Measurements from ENCODE around the gene NPAS3. TPM values are rescaled to one million over a fixed set of nuclear protein-coding genes. Genes with fewer than 3 reads are reported as not detected.

NPAS3 gene
- polyA plus RNA-seq, 2 of the 4 experiments (the other 2 are of a cell fraction), result not detected

GRCh38 chr14:33509454-33509853 lies 570.8 kb downstream of the NPAS3 start:
- Histone ChIP-seq H3K4me2 (no peak overlapping the region), H3K9me3 (no peaks in the 10 kb centered on the region), H3K4me3 (no peak overlapping the region), H3K27ac (no peak overlapping the region), H3K4me1 (no peaks in the 10 kb centered on the region)
- WGBS (ENCODE audit: missing lambda C conversion rate), result 16% methylated on average over 3 of the region's 3 CpGs
- DNase-seq (ENCODE audit: low read depth in 1 of 2, low spot score in 1 of 2) (no peak), ATAC-seq (no peak), FAIRE-seq (no peak)
- TF ChIP-seq HOXB13 (CRISPR knock-in tag; IDR thresholded peaks at IDR 0.05; ENCODE audit: low read depth) (no peak), NPAS2 (CRISPR knock-in tag; IDR thresholded peaks at IDR 0.05; ENCODE audit: borderline replicate concordance) (no peak), RNF2 (IDR thresholded peaks at IDR 0.05; ENCODE audit: borderline replicate concordance, low read depth) (no peak), SMC3 (IDR thresholded peaks at IDR 0.05) (no peak), EHMT2 (IDR thresholded peaks at IDR 0.05; ENCODE audit: low read depth) (no peak), SREBF2 (IDR thresholded peaks at IDR 0.05) (no peak), HMGXB4 (CRISPR knock-in tag; IDR thresholded peaks at IDR 0.05; ENCODE audit: borderline replicate concordance) (no peak), REST (IDR thresholded peaks at IDR 0.05) (no peak), PHF8 (IDR thresholded peaks at IDR 0.05; ENCODE audit: borderline replicate concordance, low read depth) (no peak), NR3C1 (IDR thresholded peaks at IDR 0.05) (no peak), PBX3 (IDR thresholded peaks at IDR 0.05) (no peak), CEBPB (IDR thresholded peaks at IDR 0.05) (no peak)
- ChIA-PET POLR2A (no interaction called here), CTCF (interaction anchor here (0.6 kb wide), 1 partner anchor 1869 kb away, joined by 4 read pairs; no protein-coding TSS in a partner anchor)

- CTCF ChIA-PET, result interaction anchor here (0.6 kb wide), 1 partner anchor 1870 kb away, joined by 4 read pairs; no protein-coding TSS in a partner anchor
Observed at GRCh38 chr14:33510063-33510481, 571.4 kb downstream of the NPAS3 start.

GRCh38 chr14:33510991-33511390 lies 572.3 kb downstream of the NPAS3 start:
- no peak for FAIRE-seq
- 30% methylated on average over 3 of the region's 3 CpGs for WGBS (ENCODE audit: missing lambda C conversion rate)
- ATAC-seq, result no peak
- Histone ChIP-seq H3K27ac (no peak overlapping the region), H3K4me3 (no peak overlapping the region), H3K4me1 (no peaks in the 10 kb centered on the region), H3K9me3 (no peaks in the 10 kb centered on the region), H3K4me2 (no peak overlapping the region)
- DNase-seq (ENCODE audit: low read depth in 1 of 2, low spot score in 1 of 2), result no peak
- CTCF ChIA-PET, result interaction anchor here (1.1 kb wide), 1 partner anchor 8 kb away, joined by 3 read pairs; no protein-coding TSS in a partner anchor
- TF ChIP-seq KDM1A (IDR thresholded peaks at IDR 0.05; ENCODE audit: low read depth), result no peak
- POLR2A ChIA-PET, result no interaction called here

More at GRCh38 chr14:33510063-33510481, 571.4 kb downstream of the NPAS3 start:
- TF ChIP-seq CBX8 (IDR thresholded peaks at IDR 0.05) (no peak), ZNF302 (CRISPR knock-in tag; IDR thresholded peaks at IDR 0.05) (no peak), CHD4 (IDR thresholded peaks at IDR 0.05; ENCODE audit: borderline replicate concordance) (no peak)
- Histone ChIP-seq H3K27ac (no peak overlapping the region), H3K4me3 (no peak overlapping the region), H3K4me2 (no peak overlapping the region), H3K9me3 (no peaks in the 10 kb centered on the region), H3K4me1 (no peaks in the 10 kb centered on the region)
- POLR2A ChIA-PET, result no interaction called here
- no peak for DNase-seq (ENCODE audit: low read depth in 1 of 2, low spot score in 1 of 2)
- no peak for ATAC-seq
- whole genome bisulfite sequencing (ENCODE audit: missing lambda C conversion rate), result 58% methylated on average over 6 of the region's 6 CpGs
- FAIRE-seq, result no peak

Measured in A549 (cell line).